Lower leg skin (tissue), 3 donors: ENCODE data around the gene ATP8B4.

Experiments used
- POLR2A ChIP-seq, 2 donors: fragments of 450-650 bp; IDR thresholded peaks; one replicate each; pipeline ENCODE4 v1.6.1; 2016 to 2017; ENCODE audit warnings: antibody characterized with exemption in 2 of 2, mild to moderate bottlenecking in 1 of 2, moderate library complexity in 1 of 2
- TF ChIP-seq, protein P1 (sequence below), 3 donors: fragments of 450-650 bp; IDR thresholded peaks; one replicate each; pipeline ENCODE4 v1.5.1; 2016; ENCODE audit warnings: antibody characterized with exemption in 3 of 3, mild to moderate bottlenecking in 3 of 3, moderate library complexity in 2 of 3

DNA sequence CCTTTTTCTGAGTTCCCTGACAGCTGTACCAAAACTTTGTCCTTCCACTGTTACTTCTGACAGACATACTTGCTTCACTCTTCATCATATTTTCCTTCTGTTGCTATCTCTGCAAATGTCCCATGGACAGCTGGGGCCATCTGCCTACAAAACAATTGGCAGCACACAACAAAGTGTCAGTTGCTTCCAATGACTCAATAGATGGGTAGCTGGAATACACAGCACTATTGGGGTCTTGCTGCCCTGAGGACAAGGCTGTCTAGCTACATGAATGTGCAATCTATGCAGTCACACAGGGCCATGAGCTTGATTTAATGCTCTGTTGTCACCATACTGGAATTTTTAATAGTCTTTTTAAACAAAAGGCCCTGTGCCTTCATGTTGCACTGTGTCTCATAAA, 305.4 kb downstream of the ATP8B4 start:
- TF ChIP-seq, protein P1, sequence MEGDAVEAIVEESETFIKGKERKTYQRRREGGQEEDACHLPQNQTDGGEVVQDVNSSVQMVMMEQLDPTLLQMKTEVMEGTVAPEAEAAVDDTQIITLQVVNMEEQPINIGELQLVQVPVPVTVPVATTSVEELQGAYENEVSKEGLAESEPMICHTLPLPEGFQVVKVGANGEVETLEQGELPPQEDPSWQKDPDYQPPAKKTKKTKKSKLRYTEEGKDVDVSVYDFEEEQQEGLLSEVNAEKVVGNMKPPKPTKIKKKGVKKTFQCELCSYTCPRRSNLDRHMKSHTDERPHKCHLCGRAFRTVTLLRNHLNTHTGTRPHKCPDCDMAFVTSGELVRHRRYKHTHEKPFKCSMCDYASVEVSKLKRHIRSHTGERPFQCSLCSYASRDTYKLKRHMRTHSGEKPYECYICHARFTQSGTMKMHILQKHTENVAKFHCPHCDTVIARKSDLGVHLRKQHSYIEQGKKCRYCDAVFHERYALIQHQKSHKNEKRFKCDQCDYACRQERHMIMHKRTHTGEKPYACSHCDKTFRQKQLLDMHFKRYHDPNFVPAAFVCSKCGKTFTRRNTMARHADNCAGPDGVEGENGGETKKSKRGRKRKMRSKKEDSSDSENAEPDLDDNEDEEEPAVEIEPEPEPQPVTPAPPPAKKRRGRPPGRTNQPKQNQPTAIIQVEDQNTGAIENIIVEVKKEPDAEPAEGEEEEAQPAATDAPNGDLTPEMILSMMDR (IDR thresholded peaks at IDR 0.05): no peak
- TF ChIP-seq POLR2A (IDR thresholded peaks at IDR 0.05): no peak
